NCI-H2107 (cell line): ENCODE measurements around the gene TCP11.

ENCODE experiments used
- DNase-seq: peaks from one replicate; lab custom pipeline; 2025; lab: John Stamatoyannopoulos, UW

Gene TCP11

DNA sequence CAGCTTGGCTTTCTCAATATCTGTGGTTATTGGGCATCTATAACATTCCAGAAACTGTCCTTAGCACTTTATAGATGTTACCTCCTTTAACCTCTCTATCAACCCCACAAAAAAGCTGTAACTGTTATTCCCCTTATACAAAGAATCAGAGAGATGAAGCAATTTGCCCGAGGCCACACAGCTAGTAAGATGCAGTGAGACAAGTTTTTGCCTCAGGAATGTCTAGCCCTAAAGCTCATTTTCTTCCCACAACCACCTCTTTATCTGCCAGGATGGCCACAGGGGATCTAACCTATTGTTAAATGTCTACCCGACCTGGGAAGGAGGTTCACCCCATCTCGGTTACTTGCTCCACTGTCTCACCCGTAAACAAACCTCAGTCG is 31.9 kb upstream of the TCP11 start:
- no peak for DNase-seq

DNA sequence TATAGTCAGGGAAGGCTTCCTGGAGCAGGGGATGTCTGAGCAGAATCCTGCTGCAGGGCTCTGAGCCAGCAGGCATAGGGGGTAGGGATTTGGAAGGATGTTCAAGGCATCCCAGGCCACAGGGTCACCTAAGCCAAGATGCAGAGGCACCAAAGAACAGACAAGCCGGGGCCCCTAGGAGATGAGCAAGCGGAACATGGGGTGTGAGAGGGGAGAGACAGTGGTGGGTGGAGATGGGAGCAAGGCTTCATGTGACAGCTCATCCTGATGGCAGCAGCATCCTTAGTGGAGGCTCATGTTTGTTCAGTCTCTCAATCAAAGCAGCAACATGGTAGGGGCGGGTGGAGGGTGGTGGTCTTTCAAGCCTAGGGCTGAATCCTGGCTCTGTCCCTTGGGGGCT is 29.8 kb upstream of the TCP11 start:
- no peak for DNase-seq

DNA sequence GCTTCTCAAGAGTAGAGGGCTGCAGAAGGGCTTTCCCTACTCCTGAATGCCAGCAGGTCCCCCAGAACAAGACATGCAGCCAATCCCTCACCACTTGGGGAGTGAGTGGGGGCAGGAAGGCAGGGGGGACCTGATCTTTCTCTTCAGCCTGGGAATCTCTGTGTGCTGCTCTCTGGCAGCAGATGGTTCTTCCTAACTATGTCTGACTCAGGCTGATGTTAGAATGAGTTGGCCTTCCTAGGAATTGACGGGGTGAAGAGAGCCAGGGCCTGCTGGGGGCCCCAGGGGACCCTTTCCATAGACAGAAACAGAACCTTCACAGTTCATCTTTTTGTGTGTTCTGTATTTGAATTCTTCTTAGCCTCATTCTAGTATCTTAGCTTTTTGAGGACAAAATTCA is 29.0 kb upstream of the TCP11 start:
- DNase-seq, result no peak

DNA sequence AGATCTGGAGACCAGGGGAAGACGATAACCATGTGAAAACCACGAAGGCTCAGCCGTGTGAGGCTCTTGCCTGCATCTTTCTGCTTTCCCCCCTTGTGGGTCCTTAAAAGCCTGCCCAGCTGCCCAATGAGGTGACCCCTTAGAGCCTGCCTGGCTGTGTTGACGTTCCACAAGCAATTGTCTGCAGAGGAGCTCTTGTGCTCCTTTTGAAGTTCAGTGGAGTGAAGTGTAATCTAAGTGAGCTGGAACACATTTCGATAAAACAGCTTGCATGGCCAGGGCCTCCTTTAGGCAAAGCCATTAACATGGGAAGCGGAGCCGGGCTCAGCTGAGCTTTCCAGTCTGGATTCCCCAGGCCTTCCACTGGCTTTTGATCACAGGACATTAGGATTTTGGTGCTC is 27.3 kb upstream of the TCP11 start:
- DNase-seq, result peak; percentile 25

DNA sequence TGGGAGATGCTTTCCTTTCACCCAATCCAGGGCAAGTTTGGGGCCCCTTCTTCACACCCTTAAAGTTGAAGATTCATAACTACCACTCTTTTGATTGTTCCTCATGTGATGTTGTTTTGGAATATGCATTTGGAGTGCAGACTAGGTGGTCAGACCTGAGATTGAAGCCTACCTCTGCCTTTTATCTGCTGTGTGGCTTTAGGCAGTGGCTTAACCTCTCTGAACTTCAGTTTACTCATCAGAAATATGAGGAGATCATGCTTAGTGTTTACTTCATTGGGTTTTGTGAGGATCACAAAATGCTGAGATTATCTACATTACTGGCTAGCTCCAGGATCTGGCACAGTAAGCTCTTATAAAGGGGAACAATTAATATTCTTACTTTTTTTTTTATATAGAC is 26.4 kb upstream of the TCP11 start:
- no peak for DNase-seq

- no peak for DNase-seq
Measured at GRCh38 chr6:35166520-35166919, 25.4 kb upstream of the TCP11 start.

GRCh38 chr6:35166116-35166515 is 25.0 kb upstream of the TCP11 start:
- DNase-seq, result no peak

- no peak for DNase-seq
Measured at GRCh38 chr6:35165630-35166071, 24.5 kb upstream of the TCP11 start.

DNA sequence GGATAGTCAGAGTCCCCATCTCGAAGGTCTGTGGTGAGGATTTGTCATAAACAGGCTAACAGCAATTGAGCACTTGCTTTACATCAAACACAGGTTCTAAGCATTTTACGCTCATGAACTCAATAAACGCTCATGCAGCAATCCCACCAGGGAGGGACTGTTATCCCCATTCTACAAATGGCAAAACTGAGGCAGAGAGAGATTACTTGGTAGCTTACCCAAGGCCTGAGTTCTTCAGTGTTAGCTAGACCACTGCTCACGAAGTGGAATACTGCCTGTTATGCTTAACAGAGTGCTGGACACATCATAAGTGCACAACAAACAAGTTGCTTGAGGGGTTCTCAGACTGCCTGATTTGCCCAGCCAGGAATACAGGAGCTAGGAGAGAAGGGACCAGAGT is 23.7 kb upstream of the TCP11 start:
- no peak for DNase-seq

DNA sequence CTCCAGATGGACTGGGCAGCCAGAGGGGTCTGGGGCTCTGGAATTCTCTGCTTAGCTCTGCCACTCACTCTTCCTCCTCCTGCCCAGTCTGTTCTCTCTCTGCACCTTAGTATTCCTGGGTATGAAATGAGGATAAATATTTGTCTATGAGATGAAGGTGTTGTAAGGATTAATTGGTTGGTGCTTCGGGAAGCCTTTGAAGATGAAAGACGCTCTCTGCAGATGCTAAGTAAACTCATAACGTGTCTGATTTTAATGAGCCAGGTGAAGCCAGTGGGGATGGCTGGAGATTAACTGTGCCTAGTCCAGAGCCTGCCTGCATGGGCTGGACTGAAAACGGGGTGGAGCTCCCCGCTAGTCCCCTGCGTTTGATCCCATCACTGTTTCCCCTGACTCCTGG is 23.1 kb upstream of the TCP11 start:
- DNase-seq, result no peak

DNA sequence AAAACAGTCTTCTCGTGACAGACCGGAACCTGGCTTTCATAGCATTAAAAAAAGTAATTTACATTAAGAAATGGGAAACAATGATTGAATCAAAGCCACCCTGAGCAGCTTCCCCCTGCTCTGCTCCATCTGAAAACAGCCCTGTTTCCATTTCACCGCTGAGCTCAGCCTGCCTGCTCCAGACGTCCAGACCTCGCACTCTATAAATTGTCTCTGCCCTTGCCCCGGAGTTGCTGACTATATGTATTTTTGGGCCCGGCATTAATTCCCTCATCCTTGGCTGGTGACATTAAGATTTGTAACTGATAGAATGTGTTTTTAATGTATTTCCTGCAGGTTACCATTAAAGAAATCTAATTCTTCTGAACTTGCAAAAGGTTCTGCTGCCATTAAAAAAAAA is 22.7 kb upstream of the TCP11 start:
- no peak for DNase-seq

DNA sequence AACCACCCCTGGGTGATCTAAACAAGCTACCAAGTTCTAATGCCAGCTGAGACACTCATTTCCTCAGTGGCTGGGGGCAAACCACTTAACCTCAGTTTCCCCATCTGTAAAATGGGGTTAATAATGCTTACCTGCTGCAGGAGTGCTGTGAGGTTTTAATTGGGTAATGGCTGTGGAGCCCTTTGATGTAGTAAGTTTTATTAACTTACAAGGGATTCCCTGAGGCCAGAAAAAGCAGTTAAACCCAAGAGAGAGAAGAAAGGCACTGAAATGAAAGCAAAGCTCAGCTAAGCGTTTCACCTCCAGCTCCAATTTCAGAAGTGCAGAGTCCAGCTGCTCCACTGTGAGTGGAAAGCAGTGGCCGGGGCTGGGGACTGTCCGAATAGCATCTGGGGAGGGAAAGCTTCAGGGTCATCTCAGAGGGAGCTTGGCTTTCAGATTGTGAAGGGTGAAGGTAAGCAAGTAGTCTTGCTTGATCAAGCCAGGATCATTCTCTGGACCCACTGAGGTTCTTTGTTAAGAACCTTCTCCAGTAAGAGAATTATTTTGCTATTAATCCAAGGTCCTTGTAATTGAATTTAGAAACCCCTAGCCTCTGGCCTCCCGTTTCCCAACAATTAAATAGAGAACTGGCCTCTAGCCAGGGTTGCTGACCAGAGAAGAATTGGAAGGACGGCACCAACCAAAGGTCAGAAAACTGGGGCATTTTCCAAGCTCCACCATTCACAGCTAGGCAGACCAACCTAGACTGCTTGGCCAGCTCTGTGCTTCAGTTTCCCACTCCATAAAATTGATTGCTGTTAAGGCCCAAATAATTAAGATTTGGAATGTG is 20.9 kb upstream of the TCP11 start:
- no peak for DNase-seq

- no peak for DNase-seq
Measured at GRCh38 chr6:35161266-35161665, 20.1 kb upstream of the TCP11 start.

- DNase-seq, result no peak
Measured at GRCh38 chr6:35160642-35161041, 19.5 kb upstream of the TCP11 start.

- no peak for DNase-seq
Measured at GRCh38 chr6:35158520-35158919, 17.4 kb upstream of the TCP11 start.

DNA sequence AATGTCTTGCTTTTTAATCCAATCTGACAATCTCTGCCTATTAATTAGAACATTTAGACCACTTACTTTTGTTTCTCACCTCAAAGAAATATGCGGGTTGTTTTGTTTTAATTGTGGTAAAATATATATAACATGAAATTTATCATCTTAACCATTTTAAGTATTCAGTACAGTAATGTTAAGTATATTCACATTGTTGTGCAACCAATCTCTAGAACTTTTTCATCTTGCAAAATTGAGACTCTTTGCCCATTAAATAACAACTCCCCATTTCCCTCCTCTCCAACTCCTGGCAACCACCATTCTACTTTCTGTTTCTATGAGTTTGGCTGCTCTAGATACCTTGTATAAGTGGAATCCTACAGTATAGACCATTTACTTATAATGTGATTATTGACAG is 13.8 kb upstream of the TCP11 start:
- DNase-seq, result no peak

DNA sequence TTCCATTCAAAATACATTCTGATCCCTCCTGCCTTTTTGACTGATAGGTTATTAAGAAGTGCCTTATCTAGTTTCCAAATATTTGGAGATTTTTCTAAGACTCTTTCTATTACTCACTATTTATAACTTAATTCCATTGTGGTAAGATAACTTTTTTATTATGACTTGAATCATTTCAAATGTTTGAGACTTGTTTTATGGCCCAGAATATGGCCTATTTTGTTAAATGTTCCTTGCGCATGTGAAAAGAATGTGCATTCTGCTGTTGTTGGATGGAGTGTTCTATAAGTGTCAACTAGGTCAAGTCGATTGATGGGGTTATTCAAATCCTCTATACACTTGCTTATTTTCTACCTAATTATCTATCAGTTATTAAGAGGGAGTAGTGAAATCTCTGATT is 13.1 kb upstream of the TCP11 start:
- no peak for DNase-seq

DNA sequence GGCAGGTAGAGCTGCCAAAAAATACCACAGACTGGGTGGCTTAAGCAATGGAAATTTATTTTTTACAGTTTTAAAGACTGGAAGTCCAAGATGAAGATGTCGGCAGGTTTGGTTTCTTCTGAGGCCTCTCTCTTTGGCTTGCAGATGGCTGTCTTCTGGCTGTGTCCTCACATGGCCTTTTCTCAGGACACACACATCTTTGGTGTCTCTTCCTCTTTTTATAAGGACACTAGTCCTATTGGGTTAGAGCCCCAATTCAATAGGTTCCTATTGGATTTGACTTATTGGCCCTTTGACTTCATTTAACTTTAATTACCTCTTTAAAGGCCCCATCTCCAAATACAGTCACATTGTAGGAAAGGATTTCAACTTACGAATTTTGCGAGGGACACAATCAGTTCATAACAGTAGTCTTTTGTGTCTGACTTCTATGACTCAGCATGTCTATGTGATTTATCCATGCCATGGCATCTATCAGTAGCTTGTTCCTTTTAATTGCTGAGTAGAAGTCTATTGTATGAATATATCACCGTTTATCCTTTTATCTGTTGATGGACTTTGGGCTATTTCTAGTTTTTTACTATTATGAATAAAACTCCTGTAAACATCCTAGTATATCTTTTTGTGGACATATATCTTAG is 11.0 kb upstream of the TCP11 start:
- no peak for DNase-seq

DNA sequence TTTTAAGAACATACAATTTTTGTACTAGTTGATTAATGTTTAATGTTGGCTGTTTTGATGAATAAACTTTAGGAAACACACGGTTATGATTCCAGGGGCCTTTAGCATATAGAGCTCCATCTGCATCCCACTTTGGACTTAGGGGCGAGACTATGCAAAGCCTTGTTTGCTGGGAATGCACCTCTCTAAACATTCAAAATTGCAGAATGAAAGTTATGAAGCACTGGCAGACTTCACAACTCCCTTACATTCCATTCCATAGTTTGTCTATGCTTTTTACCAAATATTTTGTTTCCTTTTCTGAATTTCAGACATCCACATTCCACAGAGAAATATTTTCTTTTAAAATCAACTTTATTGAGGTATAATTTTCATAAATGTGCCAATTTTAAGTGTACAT is 10.3 kb upstream of the TCP11 start:
- no peak for DNase-seq

DNA sequence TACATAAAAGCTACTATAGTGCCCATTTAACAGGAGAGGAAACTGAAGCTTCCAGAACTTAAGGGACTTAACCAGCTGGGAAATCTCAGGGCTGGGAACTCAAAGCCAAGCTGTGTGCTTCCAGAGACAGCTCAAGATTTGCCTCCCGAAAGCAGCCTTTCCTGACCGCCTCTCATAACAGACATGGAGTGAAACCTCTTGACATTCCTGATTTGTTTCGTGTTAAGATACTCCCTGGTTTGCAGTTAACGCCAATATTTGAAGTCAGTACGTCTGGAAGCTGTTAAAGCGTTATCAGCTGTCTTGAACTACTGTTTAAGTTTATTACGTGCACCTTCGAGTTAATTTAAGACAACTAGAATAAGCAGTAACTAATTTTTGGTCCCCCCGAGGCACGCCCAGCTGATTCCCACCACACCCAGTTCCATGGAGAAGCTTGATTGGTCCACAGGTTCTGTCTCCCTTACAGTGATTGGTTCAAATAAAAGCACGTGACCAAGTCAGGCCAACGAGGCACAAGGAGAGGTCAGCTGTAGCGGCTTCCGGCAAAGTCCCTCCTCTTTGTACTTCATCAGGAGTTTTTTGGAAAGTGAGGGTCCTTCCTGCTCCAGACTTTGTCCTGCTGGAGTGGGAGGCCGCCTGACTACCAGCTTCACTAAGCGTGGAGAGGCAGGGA is 8.9 kb upstream of the TCP11 start:
- no peak for DNase-seq

GRCh38 chr6:35148167-35148741 is 7.1 kb upstream of the TCP11 start:
- DNase-seq, result no peak

GRCh38 chr6:35147486-35147885 is 6.3 kb upstream of the TCP11 start:
- no peak for DNase-seq

GRCh38 chr6:35147026-35147425 is 5.9 kb upstream of the TCP11 start:
- no peak for DNase-seq
